Activated CD4-positive, alpha-beta T cell treated with anti-CD3 and anti-CD28 coated beads for 1 hour (primary cell): ENCODE data around the gene ZNF425.
A peak's percentile ranks its signal among the peaks of the same experiment; 100 is the strongest.
"Not testable (repeated sequence)": the region's sequence is repeated elsewhere in the genome, so short reads cannot be mapped to it uniquely, and the experiment has no call there.

ENCODE experiments used
- DNase-seq: peaks from one replicate; pipeline ENCODE4 v3.0.0-alpha.2; 2020

The ZNF425 gene

GRCh38 chr7:149125863-149126661 lies at the start of gene ZNF425:
Gene ZNF425 (minus strand): TSS chr7:149126324. CDS start chr7:149126213, 111 bp downstream.
- DNase-seq: peak; percentile 92

- DNase-seq: no peak
Observed at GRCh38 chr7:149175150-149175549, 49.0 kb upstream of the ZNF425 start.

- DNase-seq: no peak
Observed at GRCh38 chr7:149172534-149172920, 46.4 kb upstream of the ZNF425 start.

- no peak for DNase-seq
Observed at GRCh38 chr7:149171892-149172533, 45.9 kb upstream of the ZNF425 start.

- no peak for DNase-seq
Observed at GRCh38 chr7:149166630-149167352, 40.7 kb upstream of the ZNF425 start.

- DNase-seq: no peak
Observed at GRCh38 chr7:149166142-149166541, 40.0 kb upstream of the ZNF425 start.

- no peak for DNase-seq
Observed at GRCh38 chr7:149161241-149161848, 35.2 kb upstream of the ZNF425 start.

GRCh38 chr7:149156898-149157297 lies 30.8 kb upstream of the ZNF425 start:
- no peak for DNase-seq

- no peak for DNase-seq
Observed at GRCh38 chr7:149154056-149154455, 27.9 kb upstream of the ZNF425 start.

- DNase-seq: no peak
Observed at GRCh38 chr7:149153346-149153745, 27.2 kb upstream of the ZNF425 start.

GRCh38 chr7:149150981-149151380 lies 24.9 kb upstream of the ZNF425 start:
- no peak for DNase-seq

GRCh38 chr7:149147752-149148653 lies 21.9 kb upstream of the ZNF425 start:
- DNase-seq: peak; percentile 57

- DNase-seq: peak; percentile 72
Observed at GRCh38 chr7:149147072-149147751, 21.1 kb upstream of the ZNF425 start, which contains the start of gene ZNF398. Gene ZNF398 (plus strand): TSS chr7:149147453. CDS start chr7:149147743, 290 bp downstream.

- no peak for DNase-seq
Observed at GRCh38 chr7:149145031-149145845, 19.1 kb upstream of the ZNF425 start.

GRCh38 chr7:149144436-149144922 lies 18.4 kb upstream of the ZNF425 start:
- not testable (repeated sequence) for DNase-seq

- no peak for DNase-seq
Observed at GRCh38 chr7:149141893-149142292, 15.8 kb upstream of the ZNF425 start.

GRCh38 chr7:149140831-149141230 lies 14.7 kb upstream of the ZNF425 start:
- no peak for DNase-seq

- DNase-seq: no peak
Observed at GRCh38 chr7:149136118-149136517, 10.0 kb upstream of the ZNF425 start.

GRCh38 chr7:149133028-149133710 lies 7.0 kb upstream of the ZNF425 start:
- DNase-seq: no peak
